ENCODE measurements around the gene UBE4B.
A peak's percentile ranks its signal among the peaks of the same experiment; 100 is the strongest.
"Not testable (repeated sequence)": the region's sequence is repeated elsewhere in the genome, so short reads cannot be mapped to it uniquely, and the experiment has no call there.

The UBE4B gene

DNA sequence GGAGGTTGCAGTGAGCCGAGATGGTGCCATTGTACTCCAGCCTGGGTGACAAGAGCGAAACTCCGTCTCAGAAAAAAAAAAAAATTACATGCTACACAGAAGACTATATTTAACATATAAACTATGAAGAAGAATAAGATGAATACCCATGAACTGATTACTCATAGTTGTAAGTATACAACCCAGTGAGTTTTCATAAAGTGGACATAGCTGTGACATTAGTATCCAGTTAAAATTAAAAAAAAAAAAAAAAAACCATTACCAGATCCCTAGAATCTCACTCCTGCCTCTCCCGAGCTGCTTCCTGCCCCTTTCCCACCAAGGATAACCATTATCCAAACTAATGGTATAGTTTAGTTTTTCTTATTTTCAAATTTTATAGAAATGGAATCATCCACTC lies 37.4 kb downstream of the UBE4B start:
- no peaks in the 10 kb centered on the region for H3K9me3 ChIP-seq (ENCODE audit: control insufficient read depth, low read length)
- peaks cover 7% of the 10 kb centered on the region for H3K36me3 ChIP-seq (ENCODE audit: control insufficient read depth, insufficient read depth, low read length)
- no peak overlapping the region for H3K4me3 ChIP-seq (ENCODE audit: extremely low read depth, insufficient read depth, low read length, poor library complexity, severe bottlenecking)
- H3K27ac ChIP-seq (ENCODE audit: low read depth, low read length, severe bottlenecking): no peak overlapping the region
- 100% methylated on average over 1 of the region's 4 CpGs; no CpG with 5 or more reads in 1 of the 2 experiments for WGBS, 2 experiments (ENCODE audit: insufficient coverage in 2 of 2)
- peaks cover 31% of the 10 kb centered on the region for H3K4me1 ChIP-seq (ENCODE audit: control insufficient read depth, insufficient read depth, low read length, poor library complexity, severe bottlenecking)

DNA sequence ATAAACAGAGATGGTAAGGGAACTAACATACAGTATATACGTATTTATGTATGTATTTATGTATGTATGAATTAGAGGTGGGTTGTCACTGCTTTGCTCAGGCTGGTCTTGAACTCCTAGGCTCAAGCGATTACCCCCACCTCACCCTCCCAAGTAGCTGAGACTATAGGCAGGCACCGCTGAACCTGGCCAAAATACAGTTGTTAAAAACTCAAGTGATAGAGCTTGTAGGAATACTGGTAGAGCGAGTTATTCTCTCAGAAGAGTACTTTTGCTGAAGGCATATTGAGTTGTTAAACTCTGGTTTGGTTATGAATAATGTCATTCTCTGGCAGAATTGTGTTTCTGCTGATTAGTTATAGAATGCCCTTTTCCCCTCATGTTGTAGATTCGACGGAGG lies 38.9 kb downstream of the UBE4B start:
- Histone ChIP-seq H3K36me3 (ENCODE audit: control insufficient read depth, insufficient read depth, low read length) (peaks cover 7% of the 10 kb centered on the region), H3K4me1 (ENCODE audit: control insufficient read depth, insufficient read depth, low read length, poor library complexity, severe bottlenecking) (peaks cover 21% of the 10 kb centered on the region), H3K27ac (ENCODE audit: low read depth, low read length, severe bottlenecking) (no peak overlapping the region), H3K4me3 (ENCODE audit: extremely low read depth, insufficient read depth, low read length, poor library complexity, severe bottlenecking) (no peak overlapping the region), H3K9me3 (ENCODE audit: control insufficient read depth, low read length) (no peaks in the 10 kb centered on the region)
- WGBS, 2 experiments (ENCODE audit: insufficient coverage in 2 of 2): 93 to 100% methylated on average over 2 of the region's 6 CpGs

DNA sequence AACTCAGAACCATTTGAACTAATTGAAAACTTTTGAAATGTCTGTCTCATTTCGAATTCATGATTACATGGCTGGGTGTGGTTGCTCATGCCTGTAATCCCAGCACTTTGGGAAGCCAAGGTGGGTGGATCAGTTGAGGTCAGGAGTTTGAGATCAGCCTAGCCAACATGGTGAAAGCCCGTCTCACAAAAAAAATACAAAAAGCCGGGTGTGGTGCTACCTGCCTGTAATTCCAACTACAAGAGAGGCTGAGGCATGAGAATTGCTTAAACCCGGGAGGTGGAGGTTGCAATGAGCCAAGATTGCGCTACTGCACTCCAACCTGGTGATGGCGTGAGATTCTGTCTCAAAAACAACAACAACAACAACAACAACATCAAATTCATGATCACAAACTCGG lies 40.6 kb downstream of the UBE4B start:
- peaks cover 17% of the 10 kb centered on the region for H3K4me1 ChIP-seq (ENCODE audit: control insufficient read depth, insufficient read depth, low read length, poor library complexity, severe bottlenecking)
- H3K9me3 ChIP-seq (ENCODE audit: control insufficient read depth, low read length); H3K27ac ChIP-seq (ENCODE audit: low read depth, low read length, severe bottlenecking); H3K36me3 ChIP-seq (ENCODE audit: control insufficient read depth, insufficient read depth, low read length); H3K4me3 ChIP-seq (ENCODE audit: extremely low read depth, insufficient read depth, low read length, poor library complexity, severe bottlenecking): not testable (repeated sequence)
- WGBS, 2 experiments (ENCODE audit: insufficient coverage in 2 of 2): 93 to 97% methylated on average over 6 to 7 of the region's 7 CpGs

GRCh38 chr1:10074059-10074851 lies 41.5 kb downstream of the UBE4B start:
- no peak overlapping the region for H3K4me3 ChIP-seq (ENCODE audit: extremely low read depth, insufficient read depth, low read length, poor library complexity, severe bottlenecking)

DNA sequence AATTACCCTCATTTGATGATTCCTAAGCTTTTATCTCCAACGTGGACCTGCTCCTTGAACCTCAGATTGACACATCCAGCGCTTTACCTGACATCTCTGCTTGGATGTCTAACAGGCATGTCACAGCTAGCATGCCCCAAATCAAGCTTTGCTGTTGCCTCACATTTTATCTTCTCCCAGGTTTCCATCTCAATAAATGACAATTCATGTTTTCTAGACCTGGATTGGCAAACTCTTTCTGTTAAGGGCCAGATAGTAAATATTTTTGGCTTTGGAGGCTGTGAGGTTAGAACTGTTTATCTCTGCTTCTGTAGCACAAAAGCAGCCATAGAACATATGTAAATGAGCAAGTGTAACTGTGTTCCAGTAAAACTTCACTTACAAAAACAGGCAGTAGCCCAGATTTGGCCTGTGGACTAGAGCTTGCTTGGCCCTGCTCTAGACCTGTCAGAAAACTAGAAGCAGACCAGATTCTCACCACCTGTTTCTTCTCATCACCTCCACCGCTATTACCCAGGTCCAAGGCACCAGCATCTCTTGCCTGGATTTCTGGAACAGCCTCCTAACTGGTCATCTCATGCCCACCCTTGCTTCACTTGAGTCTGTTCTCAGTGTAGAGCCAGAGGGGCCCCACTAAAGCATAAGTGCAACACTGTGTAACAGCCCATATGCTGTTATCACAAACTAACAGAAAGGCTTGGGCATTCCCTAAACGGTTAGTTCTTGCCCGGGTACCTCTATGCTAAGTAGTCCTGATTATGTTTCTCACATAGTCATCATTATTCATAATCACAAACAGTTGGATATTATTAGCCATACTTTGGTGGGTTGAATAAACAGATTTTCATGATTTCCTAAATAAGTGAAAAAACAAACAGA lies 42.3 kb downstream of the UBE4B start:
- peak overlapping the region; percentile 41 for H3K27ac ChIP-seq (ENCODE audit: low read depth, low read length, severe bottlenecking)
- no peak overlapping the region for H3K4me3 ChIP-seq (ENCODE audit: extremely low read depth, insufficient read depth, low read length, poor library complexity, severe bottlenecking)
- no peaks in the 10 kb centered on the region for H3K9me3 ChIP-seq (ENCODE audit: control insufficient read depth, low read length)
- H3K4me1 ChIP-seq (ENCODE audit: control insufficient read depth, insufficient read depth, low read length, poor library complexity, severe bottlenecking): peaks cover 17% of the 10 kb centered on the region
- 83 to 87% methylated on average over 3 of the region's 5 CpGs for WGBS, 2 experiments (ENCODE audit: insufficient coverage in 2 of 2)
- peaks cover 21% of the 10 kb centered on the region for H3K36me3 ChIP-seq (ENCODE audit: control insufficient read depth, insufficient read depth, low read length)

More at GRCh38 chr1:10074059-10074851, 41.5 kb downstream of the UBE4B start:
- WGBS, 2 experiments (ENCODE audit: insufficient coverage in 2 of 2): 63 to 69% methylated on average over 4 to 5 of the region's 5 CpGs
- Histone ChIP-seq H3K4me1 (ENCODE audit: control insufficient read depth, insufficient read depth, low read length, poor library complexity, severe bottlenecking) (peaks cover 17% of the 10 kb centered on the region), H3K36me3 (ENCODE audit: control insufficient read depth, insufficient read depth, low read length) (peaks cover 16% of the 10 kb centered on the region), H3K9me3 (ENCODE audit: control insufficient read depth, low read length) (no peaks in the 10 kb centered on the region), H3K27ac (ENCODE audit: low read depth, low read length, severe bottlenecking) (peak overlapping the region; percentile 41)

DNA sequence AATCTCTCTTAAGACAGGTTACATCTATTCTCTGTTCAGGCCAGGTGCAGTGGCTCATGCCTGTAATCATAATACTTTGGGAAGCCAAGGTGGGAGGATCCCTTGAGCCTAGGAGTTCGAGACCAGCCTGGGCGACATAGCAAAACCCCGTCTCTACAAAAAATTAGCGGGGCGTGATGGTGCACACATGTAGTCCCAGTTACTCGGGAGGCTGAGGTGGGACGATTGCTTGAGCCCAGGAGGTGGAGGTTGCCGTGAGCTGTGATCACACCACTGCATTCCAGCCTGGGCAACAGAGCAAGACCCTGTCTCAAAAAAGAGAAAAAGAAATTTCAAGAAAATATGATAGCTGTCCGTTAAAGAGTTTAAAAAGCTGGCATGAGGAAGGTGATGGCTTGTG lies 43.0 kb downstream of the UBE4B start:
- Histone ChIP-seq H3K27ac (ENCODE audit: low read depth, low read length, severe bottlenecking) (no peak overlapping the region), H3K36me3 (ENCODE audit: control insufficient read depth, insufficient read depth, low read length) (peaks cover 27% of the 10 kb centered on the region), H3K4me3 (ENCODE audit: extremely low read depth, insufficient read depth, low read length, poor library complexity, severe bottlenecking) (no peak overlapping the region), H3K9me3 (ENCODE audit: control insufficient read depth, low read length) (no peaks in the 10 kb centered on the region), H3K4me1 (ENCODE audit: control insufficient read depth, insufficient read depth, low read length, poor library complexity, severe bottlenecking) (peaks cover 17% of the 10 kb centered on the region)
- WGBS, 2 experiments (ENCODE audit: insufficient coverage in 2 of 2): 96 to 97% methylated on average over 9 of the region's 9 CpGs

GRCh38 chr1:10078494-10078893 lies 45.7 kb downstream of the UBE4B start:
- Histone ChIP-seq H3K4me1 (ENCODE audit: control insufficient read depth, insufficient read depth, low read length, poor library complexity, severe bottlenecking) (peaks cover 19% of the 10 kb centered on the region), H3K4me3 (ENCODE audit: extremely low read depth, insufficient read depth, low read length, poor library complexity, severe bottlenecking) (no peak overlapping the region), H3K36me3 (ENCODE audit: control insufficient read depth, insufficient read depth, low read length) (peaks cover 23% of the 10 kb centered on the region), H3K27ac (ENCODE audit: low read depth, low read length, severe bottlenecking) (no peak overlapping the region), H3K9me3 (ENCODE audit: control insufficient read depth, low read length) (no peaks in the 10 kb centered on the region)
- WGBS, 2 experiments (ENCODE audit: insufficient coverage in 2 of 2): 100% methylated on average over 1 to 2 of the region's 4 CpGs

- peaks cover 12% of the 10 kb centered on the region for H3K4me1 ChIP-seq (ENCODE audit: control insufficient read depth, insufficient read depth, low read length, poor library complexity, severe bottlenecking)
- H3K9me3 ChIP-seq (ENCODE audit: control insufficient read depth, low read length): no peaks in the 10 kb centered on the region
- WGBS, 2 experiments (ENCODE audit: insufficient coverage in 2 of 2): 92 to 100% methylated on average over 1 of the region's 1 CpG
- no peak overlapping the region for H3K4me3 ChIP-seq (ENCODE audit: extremely low read depth, insufficient read depth, low read length, poor library complexity, severe bottlenecking)
- peaks cover 28% of the 10 kb centered on the region for H3K36me3 ChIP-seq (ENCODE audit: control insufficient read depth, insufficient read depth, low read length)
- H3K27ac ChIP-seq (ENCODE audit: low read depth, low read length, severe bottlenecking): no peak overlapping the region
Observed at GRCh38 chr1:10080523-10080922, 47.8 kb downstream of the UBE4B start.

DNA sequence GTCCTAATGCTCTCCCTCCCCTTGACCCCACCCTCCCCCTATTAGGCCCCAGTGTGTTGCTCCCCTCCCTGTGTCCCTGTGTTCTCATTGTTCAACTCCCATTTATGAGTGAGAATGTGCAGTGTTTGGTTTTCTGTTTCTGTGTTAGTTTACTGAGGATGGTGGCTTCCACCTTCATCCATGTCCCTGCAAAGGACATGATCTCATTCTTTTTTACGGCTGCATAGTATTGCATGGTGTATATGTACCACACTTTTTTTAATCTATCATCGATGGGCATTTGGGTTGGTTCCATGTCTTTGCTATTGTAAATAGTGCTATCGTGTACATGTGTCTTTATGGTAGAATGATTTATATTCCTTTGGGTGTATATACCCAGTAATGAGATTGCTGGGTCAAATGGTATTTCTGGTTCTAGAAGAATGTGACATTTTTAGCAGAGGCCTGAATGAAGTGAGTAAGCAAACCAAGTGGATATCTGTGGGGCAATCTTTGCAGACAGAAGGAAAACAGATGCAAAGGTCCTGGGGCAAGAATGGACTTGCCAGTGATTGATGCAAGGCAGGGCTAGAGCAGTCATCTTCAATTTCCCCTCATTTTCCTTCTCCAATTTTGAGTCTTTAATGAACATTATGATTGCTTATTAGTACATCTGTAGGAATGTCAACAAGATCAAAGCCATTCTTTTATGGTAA lies 50.2 kb downstream of the UBE4B start:
- no peak overlapping the region for H3K4me3 ChIP-seq (ENCODE audit: extremely low read depth, insufficient read depth, low read length, poor library complexity, severe bottlenecking)

DNA sequence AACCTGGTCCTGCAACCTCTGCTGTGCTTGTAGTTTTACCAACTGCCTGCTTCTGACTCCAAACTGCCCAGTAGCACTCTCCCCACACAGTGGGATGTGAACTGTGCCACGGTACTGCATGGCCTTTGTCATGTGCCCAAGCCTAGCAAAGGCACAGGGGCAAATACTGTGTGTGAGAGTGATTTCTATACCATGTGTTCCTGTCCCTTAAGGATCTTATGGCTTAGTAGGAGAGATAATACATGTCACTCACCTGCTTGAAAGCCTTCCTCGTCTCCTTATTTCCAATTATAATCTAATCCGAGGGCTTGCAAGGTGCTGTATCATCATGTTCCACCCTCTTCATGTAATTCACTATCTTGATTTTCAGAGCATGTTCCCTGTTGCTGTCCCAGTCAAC lies 51.3 kb downstream of the UBE4B start:
- Histone ChIP-seq H3K9me3 (ENCODE audit: control insufficient read depth, low read length) (no peaks in the 10 kb centered on the region), H3K27ac (ENCODE audit: low read depth, low read length, severe bottlenecking) (no peak overlapping the region), H3K36me3 (ENCODE audit: control insufficient read depth, insufficient read depth, low read length) (peaks cover 23% of the 10 kb centered on the region), H3K4me1 (ENCODE audit: control insufficient read depth, insufficient read depth, low read length, poor library complexity, severe bottlenecking) (peaks cover 12% of the 10 kb centered on the region), H3K4me3 (ENCODE audit: extremely low read depth, insufficient read depth, low read length, poor library complexity, severe bottlenecking) (no peak overlapping the region)
- WGBS, 2 experiments (ENCODE audit: insufficient coverage in 2 of 2): 71 to 89% methylated on average over 2 to 3 of the region's 3 CpGs

More for the DNA sequence above, 50.2 kb downstream of the UBE4B start:
- no peak overlapping the region for H3K27ac ChIP-seq (ENCODE audit: low read depth, low read length, severe bottlenecking)
- peaks cover 12% of the 10 kb centered on the region for H3K4me1 ChIP-seq (ENCODE audit: control insufficient read depth, insufficient read depth, low read length, poor library complexity, severe bottlenecking)
- 94 to 100% methylated on average over 1 to 2 of the region's 3 CpGs for WGBS, 2 experiments (ENCODE audit: insufficient coverage in 2 of 2)
- no peaks in the 10 kb centered on the region for H3K9me3 ChIP-seq (ENCODE audit: control insufficient read depth, low read length)
- H3K36me3 ChIP-seq (ENCODE audit: control insufficient read depth, insufficient read depth, low read length): peaks cover 30% of the 10 kb centered on the region

Measured in mesodermal cell (in vitro differentiated cells).